ENCODE results near the gene CFTR. TPM values are rescaled to one million over a fixed set of nuclear protein-coding genes. Genes with fewer than 3 reads are reported as not detected.

Gene CFTR
- total RNA-seq, 1 experiment from 2014 or later: 0.31 TPM

DNA sequence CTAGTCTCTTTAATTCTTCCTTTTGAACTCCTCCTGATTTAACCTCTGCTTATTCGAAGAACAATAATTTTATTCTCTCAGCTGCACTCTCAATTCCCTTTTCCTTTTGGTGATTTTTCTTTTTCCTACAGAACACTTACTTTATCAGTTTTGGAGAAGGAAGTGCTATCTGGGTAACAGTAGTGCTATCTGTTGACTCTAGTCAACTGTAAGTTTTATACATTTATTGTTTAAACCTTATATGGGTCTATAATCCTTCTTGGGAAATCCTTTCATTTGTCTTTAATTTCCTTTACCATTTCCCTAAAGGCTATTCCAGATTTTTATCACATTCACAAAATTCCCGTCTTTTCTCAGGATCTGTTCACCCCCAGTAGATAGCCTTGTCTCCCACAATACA is 64.2 kb downstream of the CFTR start:
- no peak overlapping the region for H3K4me3 ChIP-seq (ENCODE audit: low read depth in 2 of 2, low read length in 2 of 2)
- DNase-seq (ENCODE audit: low read depth, low spot score) (no peak), ATAC-seq (no peak)
- in situ Hi-C loops (cut with HindIII; ENCODE audit: low pct_unique_long_range_greater_than_20kb, low sequenced_read_pairs): no loop called here
- intact Hi-C loops (cut with micrococcal nuclease; ENCODE audit: unreplicated experiment): no loop called here
- H3K27ac ChIP-seq (ENCODE audit: low read length): no peak overlapping the region
- POLR2A ChIA-PET: no interaction called here
- no peaks in the 10 kb centered on the region for H3K9me3 ChIP-seq (ENCODE audit: control insufficient read depth, insufficient read depth, low read depth, low read length)
- no peaks in the 10 kb centered on the region for H3K4me1 ChIP-seq (ENCODE audit: control insufficient read depth, insufficient read depth, low read length)
- no TSS peak for BruUV-seq (replicated peaks)
- TF ChIP-seq, protein P1, sequence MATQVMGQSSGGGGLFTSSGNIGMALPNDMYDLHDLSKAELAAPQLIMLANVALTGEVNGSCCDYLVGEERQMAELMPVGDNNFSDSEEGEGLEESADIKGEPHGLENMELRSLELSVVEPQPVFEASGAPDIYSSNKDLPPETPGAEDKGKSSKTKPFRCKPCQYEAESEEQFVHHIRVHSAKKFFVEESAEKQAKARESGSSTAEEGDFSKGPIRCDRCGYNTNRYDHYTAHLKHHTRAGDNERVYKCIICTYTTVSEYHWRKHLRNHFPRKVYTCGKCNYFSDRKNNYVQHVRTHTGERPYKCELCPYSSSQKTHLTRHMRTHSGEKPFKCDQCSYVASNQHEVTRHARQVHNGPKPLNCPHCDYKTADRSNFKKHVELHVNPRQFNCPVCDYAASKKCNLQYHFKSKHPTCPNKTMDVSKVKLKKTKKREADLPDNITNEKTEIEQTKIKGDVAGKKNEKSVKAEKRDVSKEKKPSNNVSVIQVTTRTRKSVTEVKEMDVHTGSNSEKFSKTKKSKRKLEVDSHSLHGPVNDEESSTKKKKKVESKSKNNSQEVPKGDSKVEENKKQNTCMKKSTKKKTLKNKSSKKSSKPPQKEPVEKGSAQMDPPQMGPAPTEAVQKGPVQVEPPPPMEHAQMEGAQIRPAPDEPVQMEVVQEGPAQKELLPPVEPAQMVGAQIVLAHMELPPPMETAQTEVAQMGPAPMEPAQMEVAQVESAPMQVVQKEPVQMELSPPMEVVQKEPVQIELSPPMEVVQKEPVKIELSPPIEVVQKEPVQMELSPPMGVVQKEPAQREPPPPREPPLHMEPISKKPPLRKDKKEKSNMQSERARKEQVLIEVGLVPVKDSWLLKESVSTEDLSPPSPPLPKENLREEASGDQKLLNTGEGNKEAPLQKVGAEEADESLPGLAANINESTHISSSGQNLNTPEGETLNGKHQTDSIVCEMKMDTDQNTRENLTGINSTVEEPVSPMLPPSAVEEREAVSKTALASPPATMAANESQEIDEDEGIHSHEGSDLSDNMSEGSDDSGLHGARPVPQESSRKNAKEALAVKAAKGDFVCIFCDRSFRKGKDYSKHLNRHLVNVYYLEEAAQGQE (IDR thresholded peaks at IDR 0.05; ENCODE audit: insufficient read depth in 1 of 2, low read depth in 2 of 2, low read length in 1 of 2): no peak
- TF ChIP-seq TCF7L2 (IDR thresholded peaks at IDR 0.05; ENCODE audit: low read depth, low read length) (no peak), CTCF (IDR thresholded peaks at IDR 0.05) (no peak), SIN3A (IDR thresholded peaks at IDR 0.05; ENCODE audit: borderline replicate concordance, insufficient read depth, low read depth, low read length) (no peak), POLR2AphosphoS5 (IDR thresholded peaks at IDR 0.05; ENCODE audit: low read depth, low read length) (no peak)
- CTCF ChIA-PET: no interaction called here
- H3K27me3 ChIP-seq (ENCODE audit: control insufficient read depth, insufficient read depth, low read length): no peaks in the 10 kb centered on the region; the same call in 1 of the 2 replicates
- H3K36me3 ChIP-seq (ENCODE audit: control insufficient read depth, insufficient read depth, low read length): no peaks in the 10 kb centered on the region

GRCh38 chr7:117548035-117548434 is 68.2 kb downstream of the CFTR start:
- H3K4me3 ChIP-seq (ENCODE audit: low read depth in 2 of 2, low read length in 2 of 2): no peak overlapping the region
- H3K4me1 ChIP-seq (ENCODE audit: control insufficient read depth, insufficient read depth, low read length): no peaks in the 10 kb centered on the region
- H3K27me3 ChIP-seq (ENCODE audit: control insufficient read depth, insufficient read depth, low read length): no peaks in the 10 kb centered on the region; the same call in 1 of the 2 replicates
- no peaks in the 10 kb centered on the region for H3K36me3 ChIP-seq (ENCODE audit: control insufficient read depth, insufficient read depth, low read length)
- H3K27ac ChIP-seq (ENCODE audit: low read length): no peak overlapping the region
- ChIA-PET CTCF (no interaction called here), POLR2A (no interaction called here)
- no peaks in the 10 kb centered on the region for H3K9me3 ChIP-seq (ENCODE audit: control insufficient read depth, insufficient read depth, low read depth, low read length)
- in situ Hi-C loops (cut with HindIII; ENCODE audit: low pct_unique_long_range_greater_than_20kb, low sequenced_read_pairs) (no loop called here), intact Hi-C loops (cut with micrococcal nuclease; ENCODE audit: unreplicated experiment) (no loop called here)
- ATAC-seq (no peak), DNase-seq (ENCODE audit: low read depth, low spot score) (no peak)
- no TSS peak for BruUV-seq (replicated peaks)
- TF ChIP-seq, protein P1 (IDR thresholded peaks at IDR 0.05; ENCODE audit: insufficient read depth in 1 of 2, low read depth in 2 of 2, low read length in 1 of 2): no peak
- no peak for TF ChIP-seq TCF7L2 (IDR thresholded peaks at IDR 0.05; ENCODE audit: low read depth, low read length)
- no peak for TF ChIP-seq POLR2AphosphoS5 (IDR thresholded peaks at IDR 0.05; ENCODE audit: low read depth, low read length)
- TF ChIP-seq SIN3A (IDR thresholded peaks at IDR 0.05; ENCODE audit: borderline replicate concordance, insufficient read depth, low read depth, low read length): no peak
- TF ChIP-seq CTCF (IDR thresholded peaks at IDR 0.05): no peak
